BJ (cell line): Measurements from ENCODE around the gene NASP. TPM values are rescaled to one million over a fixed set of nuclear protein-coding genes. Genes with fewer than 3 reads are reported as not detected.

Source experiments
- CTCF ChIA-PET: fragments of 350-600 bp; formaldehyde crosslinking; extraction: SDS; loops from one replicate; lab custom pipeline; 2021; ENCODE audit warnings: antibody characterized with exemption, inconsistent platforms; lab: Yijun Ruan, JAX
- POLR2A ChIA-PET: fragments of 300-600 bp; sonication (Branson Sonifier 250); formaldehyde crosslinking; extraction: SDS; loops from one replicate; lab custom pipeline; 2021; ENCODE audit warnings: antibody characterized with exemption; lab: Charles Lee
- DNase-seq: peaks from one replicate; pipeline ENCODE4 v3.0.0-alpha.2; 2011; ENCODE audit warnings: low read depth
- H3K27me3 ChIP-seq: 2 replicates; pipeline ENCODE4 v1.6.0; 2011; ENCODE audit warnings: low read length; ENCODE audit not compliant: control insufficient read depth, insufficient read depth
- H3K36me3 ChIP-seq: 2 replicates; pipeline ENCODE4 v1.5.1; 2011; ENCODE audit warnings: low read length; ENCODE audit not compliant: control insufficient read depth, insufficient read depth
- H3K4me3 ChIP-seq: 2 replicates; pipeline ENCODE4 v1.5.1; 2011; ENCODE audit warnings: low read depth, mild to moderate bottlenecking, control low read depth, low read length
- polyA plus RNA-seq: library from polyadenylated mRNA; depleted of rRNA; stranded (reverse); fragments of >200 nt; gene quantifications from 2 replicates; pipeline ENCODE4 v1.2.3, GENCODE V29; 2011
- TF ChIP-seq, protein P1 (sequence below): IDR thresholded peaks from 2 replicates; pipeline ENCODE4 v1.5.1; 2011; ENCODE audit warnings: low read depth, mild to moderate bottlenecking, control low read depth, inconsistent platforms, low read length, moderate library complexity; ENCODE audit not compliant: insufficient read depth

The NASP gene
- polyA plus RNA-seq, 1 experiment: 43.9 TPM

DNA sequence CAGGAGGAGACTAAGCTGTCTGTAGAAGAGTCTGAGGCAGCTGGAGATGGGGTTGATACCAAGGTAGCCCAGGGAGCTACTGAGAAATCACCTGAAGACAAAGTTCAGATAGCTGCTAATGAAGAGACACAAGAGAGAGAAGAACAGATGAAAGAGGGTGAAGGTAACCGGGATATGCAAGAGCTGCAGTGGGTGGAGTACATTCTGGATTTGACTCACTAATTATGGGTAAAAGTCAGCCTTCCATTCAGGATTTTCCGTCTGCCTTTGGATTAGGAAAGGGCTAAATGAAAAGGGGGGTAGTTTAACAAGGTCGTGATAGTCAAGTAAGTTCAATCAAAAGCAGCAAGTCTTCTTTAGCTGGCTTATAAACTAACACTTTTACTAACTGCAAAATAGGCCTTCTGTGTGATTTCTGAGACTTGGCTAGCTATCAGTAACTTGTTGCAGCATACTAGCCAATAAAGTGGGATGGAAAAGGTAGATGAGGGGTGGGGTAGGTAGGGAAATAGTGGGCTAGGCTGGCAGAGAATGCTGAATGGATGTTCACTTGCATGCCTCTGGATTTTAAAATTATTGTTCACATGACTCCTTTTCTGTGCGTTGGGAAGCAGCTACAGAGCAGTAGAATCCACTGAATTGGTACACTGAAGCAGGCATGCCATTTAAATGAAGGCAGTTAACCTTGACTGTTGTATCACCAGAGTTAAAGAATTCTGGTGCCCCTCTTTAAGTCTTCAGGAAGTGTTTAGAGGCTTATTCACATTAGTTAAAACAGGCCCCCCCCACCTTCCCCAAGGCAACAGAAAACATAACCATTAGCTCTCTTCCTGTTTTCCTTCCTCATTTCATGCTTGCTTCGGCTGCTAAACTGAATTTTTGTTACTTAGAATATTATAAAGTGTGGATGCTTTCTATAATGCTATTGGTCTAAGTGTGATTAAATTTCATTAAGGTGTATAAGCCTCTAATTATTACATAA is 24.6 kb downstream of the NASP start:
- ChIA-PET CTCF (interaction anchor here (1.2 to 2.0 kb wide), 2 partner anchors 9 to 14 kb away, joined by 3 to 5 read pairs; no protein-coding TSS in a partner anchor), POLR2A (interaction anchor here (0.5 kb wide), 1 partner anchor 127 kb away, joined by 3 read pairs; no protein-coding TSS in a partner anchor)
- TF ChIP-seq, protein P1, sequence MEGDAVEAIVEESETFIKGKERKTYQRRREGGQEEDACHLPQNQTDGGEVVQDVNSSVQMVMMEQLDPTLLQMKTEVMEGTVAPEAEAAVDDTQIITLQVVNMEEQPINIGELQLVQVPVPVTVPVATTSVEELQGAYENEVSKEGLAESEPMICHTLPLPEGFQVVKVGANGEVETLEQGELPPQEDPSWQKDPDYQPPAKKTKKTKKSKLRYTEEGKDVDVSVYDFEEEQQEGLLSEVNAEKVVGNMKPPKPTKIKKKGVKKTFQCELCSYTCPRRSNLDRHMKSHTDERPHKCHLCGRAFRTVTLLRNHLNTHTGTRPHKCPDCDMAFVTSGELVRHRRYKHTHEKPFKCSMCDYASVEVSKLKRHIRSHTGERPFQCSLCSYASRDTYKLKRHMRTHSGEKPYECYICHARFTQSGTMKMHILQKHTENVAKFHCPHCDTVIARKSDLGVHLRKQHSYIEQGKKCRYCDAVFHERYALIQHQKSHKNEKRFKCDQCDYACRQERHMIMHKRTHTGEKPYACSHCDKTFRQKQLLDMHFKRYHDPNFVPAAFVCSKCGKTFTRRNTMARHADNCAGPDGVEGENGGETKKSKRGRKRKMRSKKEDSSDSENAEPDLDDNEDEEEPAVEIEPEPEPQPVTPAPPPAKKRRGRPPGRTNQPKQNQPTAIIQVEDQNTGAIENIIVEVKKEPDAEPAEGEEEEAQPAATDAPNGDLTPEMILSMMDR: no peak
- no peak for DNase-seq
- Histone ChIP-seq H3K4me3 (no peak overlapping the region), H3K27me3 (no peaks in the 10 kb centered on the region), H3K36me3 (peaks cover 1% of the 10 kb centered on the region; the same call in 1 of the 2 replicates)

DNA sequence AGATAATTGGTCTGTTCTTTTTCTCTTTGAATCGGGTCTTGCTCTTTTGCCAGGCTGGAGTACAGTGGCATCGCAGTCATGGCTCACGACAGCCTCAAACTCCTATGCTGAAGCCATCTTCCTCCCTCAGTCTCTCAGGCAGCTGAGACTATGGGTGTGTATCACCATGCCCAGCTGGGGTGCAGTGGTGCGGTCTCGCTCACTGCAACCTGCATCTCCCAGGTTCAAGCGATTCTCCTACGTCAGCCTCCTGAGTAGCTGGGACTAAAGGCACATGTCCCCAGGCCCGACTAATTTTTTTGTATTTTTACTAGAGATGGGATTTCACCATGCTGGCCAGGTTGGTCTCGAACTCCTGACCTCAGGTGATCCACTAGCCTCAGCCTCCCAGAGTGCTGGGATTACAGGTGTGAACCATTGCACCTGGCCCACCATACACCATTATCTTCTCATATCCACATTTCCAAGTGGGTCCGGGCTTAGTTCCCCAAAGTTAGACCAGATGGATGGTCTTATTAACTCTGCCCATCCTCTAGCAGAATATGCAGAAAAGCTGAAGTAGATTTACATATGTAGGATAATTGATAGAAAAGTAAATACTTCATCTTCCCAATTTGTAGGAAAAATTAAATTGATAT is 26.9 kb downstream of the NASP start:
- ChIA-PET POLR2A (no interaction called here), CTCF (interaction anchor here (0.6 to 1.0 kb wide), 2 partner anchors 10 to 20 kb away, joined by 3 read pairs; no protein-coding TSS in a partner anchor)
- no peaks in the 10 kb centered on the region for H3K27me3 ChIP-seq
- no peak for DNase-seq
- peaks cover 4% of the 10 kb centered on the region; the same call in 1 of the 2 replicates for H3K36me3 ChIP-seq
- TF ChIP-seq, protein P1: no peak
- no peak overlapping the region for H3K4me3 ChIP-seq

DNA sequence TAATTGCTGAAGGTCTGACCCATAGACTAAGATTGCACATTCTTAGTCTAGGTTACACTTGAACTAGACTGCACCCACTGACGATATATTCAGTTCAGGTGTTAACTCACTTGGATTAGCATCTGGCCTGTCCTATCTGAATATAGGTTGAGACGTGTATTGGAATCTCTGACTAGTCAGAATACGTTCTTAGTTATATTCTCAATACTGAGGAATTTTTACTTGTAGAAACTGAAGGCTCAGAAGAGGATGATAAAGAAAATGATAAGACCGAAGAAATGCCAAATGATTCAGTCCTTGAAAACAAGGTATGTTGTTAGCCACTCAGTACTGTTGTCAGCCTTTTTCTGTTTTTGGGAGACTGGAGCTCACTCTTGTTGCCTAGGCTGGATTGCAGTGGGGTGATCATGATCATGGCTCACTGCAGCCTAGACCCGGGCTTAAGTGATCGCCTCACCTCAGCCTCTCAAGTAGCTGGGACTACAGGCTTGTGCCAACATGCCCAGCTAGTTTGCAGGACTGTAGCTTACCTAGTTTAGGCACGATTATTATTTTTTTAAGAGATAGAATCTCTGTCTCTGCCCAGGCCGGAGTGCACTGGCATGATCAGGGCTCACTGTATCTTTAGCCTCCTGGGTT is 29.2 kb downstream of the NASP start:
- Histone ChIP-seq H3K4me3 (no peak overlapping the region), H3K36me3 (peaks cover 13% of the 10 kb centered on the region), H3K27me3 (no peaks in the 10 kb centered on the region)
- ChIA-PET CTCF (no interaction called here), POLR2A (no interaction called here)
- TF ChIP-seq, protein P1: no peak
- DNase-seq: no peak

DNA sequence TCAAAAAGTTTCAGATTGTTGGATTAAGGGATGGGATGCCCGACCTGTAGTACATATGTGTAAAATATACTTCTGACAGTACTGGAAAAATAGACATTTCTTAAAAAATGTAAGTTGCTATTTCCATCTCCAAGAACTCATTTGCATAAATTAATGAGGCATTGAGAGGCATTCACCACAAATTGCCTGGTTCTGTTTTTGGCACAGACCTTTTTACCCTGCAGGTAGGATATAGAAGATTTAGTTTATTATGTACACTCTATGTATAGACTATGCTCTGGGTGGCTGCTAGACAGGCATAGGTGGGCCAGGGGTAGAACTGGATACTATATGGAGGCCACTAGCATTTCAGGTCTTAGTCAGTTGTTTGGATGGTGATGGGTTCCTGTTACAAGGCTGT is 32.0 kb downstream of the NASP start:
- ChIA-PET CTCF (no interaction called here), POLR2A (no interaction called here)
- Histone ChIP-seq H3K27me3 (no peaks in the 10 kb centered on the region), H3K4me3 (no peak overlapping the region), H3K36me3 (peaks cover 16% of the 10 kb centered on the region)
- TF ChIP-seq, protein P1: no peak
- no peak for DNase-seq
